ENCODE results near the gene RHOH. TPM values are rescaled to one million over a fixed set of nuclear protein-coding genes. Genes with fewer than 3 reads are reported as not detected.

Gene RHOH
- total and polyA plus RNA-seq, 9 of the 15 experiments (the other 6 are each of a cell fraction or from before 2014, with no cell fraction given), result 14.3 to 37.7 (median 23.2) TPM

DNA sequence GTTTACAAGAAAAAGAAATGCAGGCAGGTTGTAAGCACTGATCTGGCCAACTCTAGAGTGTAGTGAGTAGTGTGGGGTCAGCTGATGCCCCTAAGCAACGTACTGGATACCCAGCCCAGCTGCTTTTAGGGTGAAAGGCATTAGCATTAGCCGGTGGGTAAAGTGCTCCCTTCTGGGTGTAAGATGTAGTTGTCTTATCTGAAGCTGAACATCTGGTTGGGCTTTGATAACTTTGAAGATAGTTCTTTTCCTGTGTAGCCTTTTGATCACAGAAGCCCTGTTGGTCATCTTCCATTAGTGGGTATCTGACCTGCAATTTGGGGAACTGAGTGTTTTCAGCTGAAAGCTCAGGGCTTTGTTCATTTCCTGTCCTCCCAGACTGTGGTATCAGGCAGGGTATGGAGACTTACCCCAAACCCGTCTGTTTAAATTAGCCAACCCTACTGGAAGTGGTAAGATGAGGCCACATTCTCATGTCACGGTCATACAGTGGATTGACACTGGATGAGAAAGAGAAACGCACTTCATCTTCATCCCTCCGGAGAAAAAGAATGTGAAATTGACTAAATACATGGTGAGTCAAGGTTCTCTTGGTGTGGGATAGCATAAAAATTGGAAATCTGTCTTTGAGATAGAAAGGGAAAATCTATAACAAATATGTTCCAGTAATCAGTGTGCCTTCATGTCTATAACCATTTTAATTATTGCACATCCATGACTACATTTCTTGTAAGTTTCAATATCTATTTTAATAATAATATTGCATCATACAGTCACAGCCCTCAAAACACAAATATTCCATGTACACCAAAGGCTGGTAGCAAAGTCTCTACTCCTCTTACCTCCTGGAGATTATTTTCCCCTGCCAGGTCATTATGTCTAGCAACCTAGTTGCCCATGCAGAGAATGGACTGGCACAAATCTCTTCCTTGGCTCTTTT is 8.7 kb downstream of the RHOH start (continued):
- TF ChIP-seq, protein P1, sequence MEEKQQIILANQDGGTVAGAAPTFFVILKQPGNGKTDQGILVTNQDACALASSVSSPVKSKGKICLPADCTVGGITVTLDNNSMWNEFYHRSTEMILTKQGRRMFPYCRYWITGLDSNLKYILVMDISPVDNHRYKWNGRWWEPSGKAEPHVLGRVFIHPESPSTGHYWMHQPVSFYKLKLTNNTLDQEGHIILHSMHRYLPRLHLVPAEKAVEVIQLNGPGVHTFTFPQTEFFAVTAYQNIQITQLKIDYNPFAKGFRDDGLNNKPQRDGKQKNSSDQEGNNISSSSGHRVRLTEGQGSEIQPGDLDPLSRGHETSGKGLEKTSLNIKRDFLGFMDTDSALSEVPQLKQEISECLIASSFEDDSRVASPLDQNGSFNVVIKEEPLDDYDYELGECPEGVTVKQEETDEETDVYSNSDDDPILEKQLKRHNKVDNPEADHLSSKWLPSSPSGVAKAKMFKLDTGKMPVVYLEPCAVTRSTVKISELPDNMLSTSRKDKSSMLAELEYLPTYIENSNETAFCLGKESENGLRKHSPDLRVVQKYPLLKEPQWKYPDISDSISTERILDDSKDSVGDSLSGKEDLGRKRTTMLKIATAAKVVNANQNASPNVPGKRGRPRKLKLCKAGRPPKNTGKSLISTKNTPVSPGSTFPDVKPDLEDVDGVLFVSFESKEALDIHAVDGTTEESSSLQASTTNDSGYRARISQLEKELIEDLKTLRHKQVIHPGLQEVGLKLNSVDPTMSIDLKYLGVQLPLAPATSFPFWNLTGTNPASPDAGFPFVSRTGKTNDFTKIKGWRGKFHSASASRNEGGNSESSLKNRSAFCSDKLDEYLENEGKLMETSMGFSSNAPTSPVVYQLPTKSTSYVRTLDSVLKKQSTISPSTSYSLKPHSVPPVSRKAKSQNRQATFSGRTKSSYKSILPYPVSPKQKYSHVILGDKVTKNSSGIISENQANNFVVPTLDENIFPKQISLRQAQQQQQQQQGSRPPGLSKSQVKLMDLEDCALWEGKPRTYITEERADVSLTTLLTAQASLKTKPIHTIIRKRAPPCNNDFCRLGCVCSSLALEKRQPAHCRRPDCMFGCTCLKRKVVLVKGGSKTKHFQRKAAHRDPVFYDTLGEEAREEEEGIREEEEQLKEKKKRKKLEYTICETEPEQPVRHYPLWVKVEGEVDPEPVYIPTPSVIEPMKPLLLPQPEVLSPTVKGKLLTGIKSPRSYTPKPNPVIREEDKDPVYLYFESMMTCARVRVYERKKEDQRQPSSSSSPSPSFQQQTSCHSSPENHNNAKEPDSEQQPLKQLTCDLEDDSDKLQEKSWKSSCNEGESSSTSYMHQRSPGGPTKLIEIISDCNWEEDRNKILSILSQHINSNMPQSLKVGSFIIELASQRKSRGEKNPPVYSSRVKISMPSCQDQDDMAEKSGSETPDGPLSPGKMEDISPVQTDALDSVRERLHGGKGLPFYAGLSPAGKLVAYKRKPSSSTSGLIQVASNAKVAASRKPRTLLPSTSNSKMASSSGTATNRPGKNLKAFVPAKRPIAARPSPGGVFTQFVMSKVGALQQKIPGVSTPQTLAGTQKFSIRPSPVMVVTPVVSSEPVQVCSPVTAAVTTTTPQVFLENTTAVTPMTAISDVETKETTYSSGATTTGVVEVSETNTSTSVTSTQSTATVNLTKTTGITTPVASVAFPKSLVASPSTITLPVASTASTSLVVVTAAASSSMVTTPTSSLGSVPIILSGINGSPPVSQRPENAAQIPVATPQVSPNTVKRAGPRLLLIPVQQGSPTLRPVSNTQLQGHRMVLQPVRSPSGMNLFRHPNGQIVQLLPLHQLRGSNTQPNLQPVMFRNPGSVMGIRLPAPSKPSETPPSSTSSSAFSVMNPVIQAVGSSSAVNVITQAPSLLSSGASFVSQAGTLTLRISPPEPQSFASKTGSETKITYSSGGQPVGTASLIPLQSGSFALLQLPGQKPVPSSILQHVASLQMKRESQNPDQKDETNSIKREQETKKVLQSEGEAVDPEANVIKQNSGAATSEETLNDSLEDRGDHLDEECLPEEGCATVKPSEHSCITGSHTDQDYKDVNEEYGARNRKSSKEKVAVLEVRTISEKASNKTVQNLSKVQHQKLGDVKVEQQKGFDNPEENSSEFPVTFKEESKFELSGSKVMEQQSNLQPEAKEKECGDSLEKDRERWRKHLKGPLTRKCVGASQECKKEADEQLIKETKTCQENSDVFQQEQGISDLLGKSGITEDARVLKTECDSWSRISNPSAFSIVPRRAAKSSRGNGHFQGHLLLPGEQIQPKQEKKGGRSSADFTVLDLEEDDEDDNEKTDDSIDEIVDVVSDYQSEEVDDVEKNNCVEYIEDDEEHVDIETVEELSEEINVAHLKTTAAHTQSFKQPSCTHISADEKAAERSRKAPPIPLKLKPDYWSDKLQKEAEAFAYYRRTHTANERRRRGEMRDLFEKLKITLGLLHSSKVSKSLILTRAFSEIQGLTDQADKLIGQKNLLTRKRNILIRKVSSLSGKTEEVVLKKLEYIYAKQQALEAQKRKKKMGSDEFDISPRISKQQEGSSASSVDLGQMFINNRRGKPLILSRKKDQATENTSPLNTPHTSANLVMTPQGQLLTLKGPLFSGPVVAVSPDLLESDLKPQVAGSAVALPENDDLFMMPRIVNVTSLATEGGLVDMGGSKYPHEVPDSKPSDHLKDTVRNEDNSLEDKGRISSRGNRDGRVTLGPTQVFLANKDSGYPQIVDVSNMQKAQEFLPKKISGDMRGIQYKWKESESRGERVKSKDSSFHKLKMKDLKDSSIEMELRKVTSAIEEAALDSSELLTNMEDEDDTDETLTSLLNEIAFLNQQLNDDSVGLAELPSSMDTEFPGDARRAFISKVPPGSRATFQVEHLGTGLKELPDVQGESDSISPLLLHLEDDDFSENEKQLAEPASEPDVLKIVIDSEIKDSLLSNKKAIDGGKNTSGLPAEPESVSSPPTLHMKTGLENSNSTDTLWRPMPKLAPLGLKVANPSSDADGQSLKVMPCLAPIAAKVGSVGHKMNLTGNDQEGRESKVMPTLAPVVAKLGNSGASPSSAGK (IDR thresholded peaks at IDR 0.05), result no peak
- TF ChIP-seq POLR3A (IDR thresholded peaks at IDR 0.05; ENCODE audit: borderline replicate concordance, extremely low read depth, insufficient read depth, insufficient read length) (no peak), SPI1 (IDR thresholded peaks at IDR 0.05; ENCODE audit: borderline replicate concordance, low read depth, low read length) (peak; percentile 85), NCOA1 (IDR thresholded peaks at IDR 0.05; ENCODE audit: low read depth) (peak; percentile 58; the same call in 1 of the 2 replicates), ILK (tag; IDR thresholded peaks at IDR 0.05; ENCODE audit: borderline replicate concordance, low read depth) (no peak), TOE1 (IDR thresholded peaks at IDR 0.05; ENCODE audit: borderline replicate concordance) (no peak), TOE1 (CRISPR knock-in tag; IDR thresholded peaks at IDR 0.05; ENCODE audit: borderline replicate concordance, low read depth) (no peak), FOXK1 (CRISPR knock-in tag; IDR thresholded peaks at IDR 0.05; ENCODE audit: borderline replicate concordance) (no peak), KLF16 (IDR thresholded peaks at IDR 0.05) (peak; percentile 78), CHD2 (IDR thresholded peaks at IDR 0.05; ENCODE audit: low read depth, low read length) (no peak), EZH2 (IDR thresholded peaks at IDR 0.05; ENCODE audit: borderline replicate concordance, low read depth, low read length) (no peak), EGR1 (conservative IDR thresholded peaks at IDR 0.05) (no peak), ZBTB7A (IDR thresholded peaks at IDR 0.05; ENCODE audit: borderline replicate concordance, control insufficient read depth, low read depth, low read length) (no peak), ZKSCAN3 (CRISPR knock-in tag; IDR thresholded peaks at IDR 0.05) (no peak)
- TF ChIP-seq, protein P2, sequence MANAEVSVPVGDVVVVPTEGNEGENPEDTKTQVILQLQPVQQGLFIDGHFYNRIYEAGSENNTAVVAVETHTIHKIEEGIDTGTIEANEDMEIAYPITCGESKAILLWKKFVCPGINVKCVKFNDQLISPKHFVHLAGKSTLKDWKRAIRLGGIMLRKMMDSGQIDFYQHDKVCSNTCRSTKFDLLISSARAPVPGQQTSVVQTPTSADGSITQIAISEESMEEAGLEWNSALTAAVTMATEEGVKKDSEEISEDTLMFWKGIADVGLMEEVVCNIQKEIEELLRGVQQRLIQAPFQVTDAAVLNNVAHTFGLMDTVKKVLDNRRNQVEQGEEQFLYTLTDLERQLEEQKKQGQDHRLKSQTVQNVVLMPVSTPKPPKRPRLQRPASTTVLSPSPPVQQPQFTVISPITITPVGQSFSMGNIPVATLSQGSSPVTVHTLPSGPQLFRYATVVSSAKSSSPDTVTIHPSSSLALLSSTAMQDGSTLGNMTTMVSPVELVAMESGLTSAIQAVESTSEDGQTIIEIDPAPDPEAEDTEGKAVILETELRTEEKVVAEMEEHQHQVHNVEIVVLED (CRISPR knock-in tag; IDR thresholded peaks at IDR 0.05), result peak; percentile 45

Measured in K562 (cell line).